LNCaP clone FGC (cell line): ENCODE data around the gene IQSEC3.

Source experiments
- DNase-seq: peaks from one replicate; pipeline ENCODE4 v3.0.0-alpha.2; 2011; ENCODE audit warnings: low read depth
- H3K4me3 ChIP-seq: 2 replicates; pipeline ENCODE4 v1.5.1; 2011; ENCODE audit warnings: mild to moderate bottlenecking, low read depth, low read length, control low read depth
- CTCF ChIP-seq: IDR thresholded peaks from 2 replicates; pipeline ENCODE4 v1.5.1; 2012; ENCODE audit warnings: mild to moderate bottlenecking; ENCODE audit not compliant: control insufficient read depth, insufficient read depth; ENCODE audit errors: extremely low read depth

IQSEC3 gene

GRCh38 chr12:102879-103168, 36.3 kb downstream of the IQSEC3 start:
- TF ChIP-seq CTCF, result no peak
- no peak overlapping the region for H3K4me3 ChIP-seq
- DNase-seq, result no peak

- no peak overlapping the region for H3K4me3 ChIP-seq
- no peak for DNase-seq
- TF ChIP-seq CTCF, result no peak
These were observed 36.8 kb downstream of the IQSEC3 start for GRCh38 chr12:103169-103981.

GRCh38 chr12:104551-105081, 38.0 kb downstream of the IQSEC3 start:
- TF ChIP-seq CTCF, result no peak
- no peak for DNase-seq
- no peak overlapping the region for H3K4me3 ChIP-seq

GRCh38 chr12:105696-106095, 39.1 kb downstream of the IQSEC3 start:
- no peak for TF ChIP-seq CTCF
- no peak overlapping the region for H3K4me3 ChIP-seq
- no peak for DNase-seq

GRCh38 chr12:106118-106591, 39.6 kb downstream of the IQSEC3 start:
- no peak for DNase-seq
- TF ChIP-seq CTCF, result no peak
- no peak overlapping the region for H3K4me3 ChIP-seq

GRCh38 chr12:108594-108993, 42.0 kb downstream of the IQSEC3 start:
- no peak overlapping the region for H3K4me3 ChIP-seq
- no peak for TF ChIP-seq CTCF
- no peak for DNase-seq

GRCh38 chr12:109446-109845, 42.9 kb downstream of the IQSEC3 start:
- no peak for TF ChIP-seq CTCF
- no peak for DNase-seq
- H3K4me3 ChIP-seq, result no peak overlapping the region
